ENCODE data around the gene MEGF8.

DNA sequence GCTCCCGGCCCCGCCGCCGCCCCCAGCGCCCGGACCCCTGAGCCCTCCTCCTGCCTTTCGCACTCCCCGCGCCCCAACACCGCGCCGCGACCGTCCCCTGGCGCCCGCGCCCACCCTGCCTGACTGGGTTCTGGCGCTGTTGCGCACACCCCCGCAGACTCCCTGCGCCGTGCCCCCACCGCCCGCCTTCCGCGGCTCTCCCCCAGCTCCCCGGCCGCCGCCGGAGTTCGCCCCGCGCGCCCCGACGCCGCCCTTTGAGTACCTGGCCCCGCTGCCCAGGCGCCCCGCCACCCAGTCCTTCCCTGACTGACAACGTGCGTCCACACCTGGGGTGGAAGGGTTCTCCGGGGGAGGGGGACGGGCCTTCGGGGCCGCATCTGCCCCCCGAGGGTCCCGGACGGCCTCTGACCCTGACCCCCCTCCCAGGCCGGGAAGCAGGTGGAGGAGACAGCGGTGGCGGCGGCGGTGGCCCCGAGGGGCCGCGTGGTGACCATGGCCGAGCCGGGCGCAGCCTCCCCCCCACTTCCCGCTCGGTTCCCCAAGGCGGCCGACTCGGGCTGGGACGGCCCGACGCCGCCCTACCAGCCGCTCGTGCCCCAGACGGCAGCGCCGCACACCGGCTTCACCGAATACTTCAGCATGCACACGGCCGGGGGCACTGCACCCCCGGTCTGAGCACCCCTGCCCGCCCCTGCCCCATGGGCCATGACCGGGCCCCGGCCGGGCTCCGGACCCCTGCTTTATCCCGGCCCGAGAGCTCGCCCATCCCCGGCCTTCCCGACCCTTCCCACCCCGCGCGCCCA, 1.4 kb upstream of the MEGF8 start:
- TF ChIP-seq GATA3 (IDR thresholded peaks at IDR 0.05; ENCODE audit: low read depth, low read length) = no peak
- no peak for TF ChIP-seq GATA2 (IDR thresholded peaks at IDR 0.05; ENCODE audit: low read depth, low read length)

Measured in SH-SY5Y (cell line).